ENCODE measurements around the gene AARS2.
"Not testable (repeated sequence)": the region's sequence is repeated elsewhere in the genome, so short reads cannot be mapped to it uniquely, and the experiment has no call there.

Gene AARS2

GRCh38 chr6:44312901-44313788 lies at the start of gene AARS2:
TSS of gene AARS2 (minus strand) at chr6:44313347. CDS start at chr6:44313323, 24 bp downstream.
- in situ Hi-C loops (cut with HindIII; ENCODE audit: low sequenced_read_pairs) = no loop called here

GRCh38 chr6:44361947-44362346 lies 48.8 kb upstream of the AARS2 start:
- in situ Hi-C loops (cut with HindIII; ENCODE audit: low sequenced_read_pairs) = no loop called here

- in situ Hi-C loops (cut with HindIII; ENCODE audit: low sequenced_read_pairs) = no loop called here
Measured at GRCh38 chr6:44359973-44360372, 46.8 kb upstream of the AARS2 start.

GRCh38 chr6:44356487-44356886 lies 43.3 kb upstream of the AARS2 start:
- in situ Hi-C loops (cut with HindIII; ENCODE audit: low sequenced_read_pairs) = no loop called here

- in situ Hi-C loops (cut with HindIII; ENCODE audit: low sequenced_read_pairs) = no loop called here
Measured at GRCh38 chr6:44355640-44356039, 42.5 kb upstream of the AARS2 start.

GRCh38 chr6:44353336-44353735 lies 40.2 kb upstream of the AARS2 start:
- in situ Hi-C loops (cut with HindIII; ENCODE audit: low sequenced_read_pairs) = no loop called here

GRCh38 chr6:44352259-44352658 lies 39.1 kb upstream of the AARS2 start:
- in situ Hi-C loops (cut with HindIII; ENCODE audit: low sequenced_read_pairs) = no loop called here

- in situ Hi-C loops (cut with HindIII; ENCODE audit: low sequenced_read_pairs) = not testable (repeated sequence)
Measured at GRCh38 chr6:44350650-44350994, 37.5 kb upstream of the AARS2 start.

GRCh38 chr6:44349904-44350649 lies 36.9 kb upstream of the AARS2 start:
- in situ Hi-C loops (cut with HindIII; ENCODE audit: low sequenced_read_pairs) = no loop called here

GRCh38 chr6:44346818-44347217 lies 33.7 kb upstream of the AARS2 start:
- in situ Hi-C loops (cut with HindIII; ENCODE audit: low sequenced_read_pairs) = not testable (repeated sequence)

- in situ Hi-C loops (cut with HindIII; ENCODE audit: low sequenced_read_pairs) = no loop called here
Measured at GRCh38 chr6:44342489-44342888, 29.3 kb upstream of the AARS2 start, which contains the start of gene SPATS1. TSS of gene SPATS1 (plus strand) at chr6:44342650. CDS start at chr6:44343096, 446 bp downstream.

- in situ Hi-C loops (cut with HindIII; ENCODE audit: low sequenced_read_pairs) = no loop called here
Measured at GRCh38 chr6:44342052-44342451, 28.9 kb upstream of the AARS2 start.

- in situ Hi-C loops (cut with HindIII; ENCODE audit: low sequenced_read_pairs) = no loop called here
Measured at GRCh38 chr6:44341095-44341890, 28.1 kb upstream of the AARS2 start.

GRCh38 chr6:44339763-44340625 lies 26.8 kb upstream of the AARS2 start:
- in situ Hi-C loops (cut with HindIII; ENCODE audit: low sequenced_read_pairs) = loop anchor here (5.0 kb wide), 1 partner anchor 83 kb away; the partner anchor contains the start of gene SLC35B2

- in situ Hi-C loops (cut with HindIII; ENCODE audit: low sequenced_read_pairs) = loop anchor here (5.0 kb wide), 1 partner anchor 82 kb away; the partner anchor contains the start of gene SLC35B2
Measured at GRCh38 chr6:44339301-44339700, 26.2 kb upstream of the AARS2 start.

GRCh38 chr6:44338228-44339122 lies 25.3 kb upstream of the AARS2 start:
- in situ Hi-C loops (cut with HindIII; ENCODE audit: low sequenced_read_pairs) = loop anchor here (5.0 kb wide), 1 partner anchor 81 kb away; the partner anchor contains the start of gene SLC35B2

GRCh38 chr6:44335631-44336030 lies 22.5 kb upstream of the AARS2 start:
- in situ Hi-C loops (cut with HindIII; ENCODE audit: low sequenced_read_pairs) = loop anchor here (5.0 kb wide), 1 partner anchor 78 kb away; the partner anchor contains the start of gene SLC35B2

- in situ Hi-C loops (cut with HindIII; ENCODE audit: low sequenced_read_pairs) = no loop called here
Measured at GRCh38 chr6:44333942-44334341, 20.8 kb upstream of the AARS2 start.

All from DLD1 (cell line).